ENCODE measurements around the gene PDLIM1.

Gene PDLIM1

DNA sequence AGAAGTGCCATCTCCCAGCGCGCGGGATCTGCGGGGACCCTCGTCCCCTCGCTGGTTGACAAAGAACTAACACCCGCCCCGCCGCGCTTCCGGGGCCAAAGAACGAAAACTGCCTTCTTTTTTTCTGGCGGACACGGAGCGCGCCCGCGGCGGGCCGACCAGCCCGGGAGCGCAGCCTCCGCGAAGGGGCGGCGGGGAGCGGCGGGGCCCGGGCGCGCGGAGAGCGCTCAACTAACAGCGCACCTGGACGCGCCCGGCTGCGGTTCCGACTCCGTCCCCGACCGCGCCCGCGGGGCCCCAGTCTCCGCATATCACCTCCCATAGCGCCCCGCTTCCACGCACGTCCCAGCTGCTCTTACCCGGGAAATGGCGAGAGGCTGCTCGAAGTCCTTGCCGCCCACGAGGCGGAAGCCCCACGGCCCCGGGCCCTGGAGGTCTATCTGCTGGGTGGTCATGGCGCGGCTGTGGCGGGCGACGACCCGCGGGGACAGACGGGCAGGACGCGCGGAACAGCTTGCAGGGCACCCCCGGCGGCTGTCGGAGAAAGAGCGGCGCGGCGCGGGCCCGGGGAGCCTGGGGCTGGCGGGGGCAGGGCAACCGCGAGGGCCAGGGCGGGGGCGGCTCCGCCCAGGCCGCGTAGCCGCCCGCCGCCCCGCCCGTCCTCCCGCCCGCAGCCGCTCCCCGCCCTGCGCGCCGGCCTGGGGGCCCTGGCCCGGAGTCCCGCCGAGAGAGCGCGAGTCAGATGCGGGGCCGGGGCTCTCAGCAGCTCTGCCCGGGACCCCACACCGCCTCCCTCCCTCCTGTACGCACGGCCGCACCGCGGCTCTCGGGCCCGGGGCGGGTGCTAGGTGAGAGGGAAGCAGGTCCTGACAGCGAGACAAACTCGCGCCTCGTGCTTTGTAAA lies at the start of gene PDLIM1:
Gene PDLIM1 (minus strand): TSS at position 543 of the 904 bp plus-strand sequence. CDS start 88 bp downstream, at position 455.
- DNase-seq (ENCODE audit: low read depth): no peak

DNA sequence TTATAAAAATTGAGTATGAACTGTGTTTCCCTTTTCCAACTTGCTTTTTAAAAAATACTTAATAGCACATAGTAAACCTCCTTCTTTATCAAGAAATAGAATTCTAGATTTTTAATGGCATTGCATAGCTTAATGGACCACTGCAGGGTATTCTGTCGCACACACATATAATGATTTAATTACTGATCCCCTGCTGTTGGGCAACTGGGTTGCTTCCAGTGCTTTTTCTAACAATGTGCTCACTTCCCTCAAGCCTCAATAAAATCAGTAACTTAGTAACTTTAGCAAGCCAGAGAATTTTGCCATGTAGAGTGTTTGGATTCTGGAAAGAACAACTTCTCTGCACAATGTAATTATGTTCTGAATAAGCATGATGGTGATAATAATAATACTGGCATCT lies 49.1 kb upstream of the PDLIM1 start:
- DNase-seq (ENCODE audit: low read depth): no peak

DNA sequence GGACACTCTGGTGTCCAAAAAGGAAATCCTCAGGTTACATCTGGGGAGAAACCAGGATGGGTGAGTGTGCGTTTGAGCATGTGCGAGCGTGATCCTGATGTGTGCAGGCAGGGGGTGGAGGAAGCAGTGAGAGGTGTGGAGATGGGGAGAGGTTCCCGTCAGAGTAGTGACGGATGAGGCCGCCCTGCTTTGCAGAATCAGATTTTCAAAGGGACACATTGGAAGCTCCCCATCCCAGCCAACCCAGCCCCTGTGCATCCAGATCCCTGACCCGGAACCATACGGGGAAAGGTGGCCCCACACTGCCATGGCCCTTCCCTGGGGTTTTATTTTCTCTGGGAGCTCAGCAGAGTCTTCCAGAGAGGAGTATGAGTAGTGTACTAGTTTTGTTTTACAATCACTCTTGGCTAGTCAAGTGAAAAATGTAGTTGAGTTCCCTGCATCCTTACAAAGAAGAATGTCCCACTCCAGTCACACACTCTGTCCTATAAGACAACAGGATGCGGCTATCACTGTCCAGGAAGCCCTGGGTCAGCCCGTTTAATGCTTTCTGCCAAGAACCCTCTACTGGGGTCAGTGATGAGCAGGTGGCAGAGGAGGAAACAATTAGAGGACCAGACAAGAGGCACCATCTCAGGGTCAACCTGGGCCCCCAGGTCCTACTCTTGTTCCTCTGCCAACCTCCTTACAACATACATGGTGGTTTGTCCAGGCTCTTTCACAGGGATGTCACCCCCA lies 46.8 kb upstream of the PDLIM1 start:
- no peak for DNase-seq (ENCODE audit: low read depth)

- DNase-seq (ENCODE audit: low read depth): no peak
These were observed 45.9 kb upstream of the PDLIM1 start for GRCh38 chr10:95336702-95337101.

GRCh38 chr10:95335933-95336699 lies 45.3 kb upstream of the PDLIM1 start:
- no peak for DNase-seq (ENCODE audit: low read depth)

DNA sequence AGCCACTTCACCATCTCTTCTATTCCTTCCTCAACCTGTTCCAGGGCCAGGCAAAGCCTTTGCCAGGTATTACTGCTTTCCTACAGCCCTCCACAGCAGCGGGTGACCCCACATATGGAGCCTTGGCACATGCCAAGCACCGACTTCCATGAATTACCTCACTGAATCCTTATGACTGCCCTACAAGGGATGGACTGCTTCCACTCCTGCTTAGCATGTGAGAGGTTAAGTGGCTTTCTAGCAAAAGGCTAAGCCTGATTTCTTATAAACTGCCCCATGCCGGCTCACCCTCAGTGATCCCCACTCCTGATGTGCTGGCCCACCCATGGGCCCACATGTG lies 44.0 kb upstream of the PDLIM1 start:
- no peak for DNase-seq (ENCODE audit: low read depth)

- no peak for DNase-seq (ENCODE audit: low read depth)
These were observed 43.4 kb upstream of the PDLIM1 start for GRCh38 chr10:95333997-95334804.

DNA sequence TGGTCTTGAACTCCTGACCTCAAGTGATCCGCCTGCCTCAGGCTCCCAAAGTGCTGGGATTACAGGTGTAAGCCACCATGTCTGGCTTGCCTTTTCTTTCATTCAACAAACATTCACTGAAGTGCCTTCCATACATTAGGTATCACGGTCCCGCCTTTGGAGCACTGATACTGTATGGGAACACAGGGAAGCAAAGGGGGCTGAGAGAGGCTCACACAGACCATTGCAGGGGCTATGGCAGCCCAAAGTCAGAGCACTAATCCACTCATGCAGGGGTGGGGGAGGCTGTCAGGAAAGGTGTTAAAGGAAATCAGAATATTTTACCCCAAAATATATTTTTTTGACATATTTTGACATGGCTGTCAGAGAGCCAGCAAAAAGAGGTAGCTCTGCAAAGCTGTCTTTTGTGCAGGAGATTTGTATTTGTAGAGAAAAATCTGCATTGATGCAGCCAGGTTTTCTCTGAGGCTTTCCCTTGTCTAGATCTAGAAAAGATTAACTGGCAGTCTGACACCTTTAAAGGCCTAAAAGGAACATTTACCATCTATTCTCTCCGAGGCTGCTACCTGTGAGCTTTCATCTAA lies 42.0 kb upstream of the PDLIM1 start:
- DNase-seq (ENCODE audit: low read depth): no peak

DNA sequence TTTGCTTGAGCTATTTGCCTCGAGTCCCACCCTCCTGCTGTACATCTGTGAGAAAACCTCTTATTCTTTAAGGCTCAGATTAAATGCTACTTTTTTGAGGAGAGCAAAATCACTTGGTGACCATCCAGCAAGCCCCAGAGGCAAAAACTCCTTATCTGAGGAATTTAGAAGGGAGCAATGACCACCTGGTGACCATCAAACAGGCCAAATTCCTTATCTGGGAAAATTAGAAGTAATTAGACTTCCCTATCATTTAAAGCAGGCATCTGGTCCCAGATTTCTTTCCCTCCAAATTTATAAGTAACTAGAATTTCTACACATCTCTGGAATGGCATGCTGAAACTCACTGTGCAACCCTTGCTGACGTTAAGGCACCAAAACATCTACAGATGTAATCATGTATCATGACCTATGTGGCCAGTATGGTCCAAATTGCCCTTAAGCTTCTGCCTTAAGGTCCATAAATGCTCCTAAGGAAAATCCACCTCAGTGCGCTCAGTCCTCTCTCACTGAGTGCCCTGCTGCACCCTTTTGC lies 40.9 kb upstream of the PDLIM1 start:
- DNase-seq (ENCODE audit: low read depth): no peak

- DNase-seq (ENCODE audit: low read depth): no peak
These were observed 40.2 kb upstream of the PDLIM1 start for GRCh38 chr10:95330966-95331453.

DNA sequence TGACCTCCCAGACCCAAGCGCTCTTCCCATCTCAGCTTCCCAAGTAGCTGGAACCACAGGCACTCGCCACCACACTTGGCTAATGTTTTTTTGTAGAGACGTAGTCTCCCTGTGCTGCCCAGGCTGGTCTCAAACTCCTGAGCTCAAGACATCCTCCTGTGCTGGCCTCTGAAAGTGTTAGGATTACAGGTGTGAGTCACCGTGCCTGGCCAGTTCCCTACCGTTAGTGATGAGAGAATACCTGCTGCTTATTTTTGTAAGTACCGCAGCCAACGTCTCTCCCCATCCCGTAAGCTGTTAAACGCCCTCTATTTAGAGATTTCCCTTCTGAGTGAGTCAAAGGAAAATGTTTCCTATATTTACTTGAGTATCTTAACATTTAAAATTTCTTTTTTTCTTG lies 38.5 kb upstream of the PDLIM1 start:
- DNase-seq (ENCODE audit: low read depth): no peak

DNA sequence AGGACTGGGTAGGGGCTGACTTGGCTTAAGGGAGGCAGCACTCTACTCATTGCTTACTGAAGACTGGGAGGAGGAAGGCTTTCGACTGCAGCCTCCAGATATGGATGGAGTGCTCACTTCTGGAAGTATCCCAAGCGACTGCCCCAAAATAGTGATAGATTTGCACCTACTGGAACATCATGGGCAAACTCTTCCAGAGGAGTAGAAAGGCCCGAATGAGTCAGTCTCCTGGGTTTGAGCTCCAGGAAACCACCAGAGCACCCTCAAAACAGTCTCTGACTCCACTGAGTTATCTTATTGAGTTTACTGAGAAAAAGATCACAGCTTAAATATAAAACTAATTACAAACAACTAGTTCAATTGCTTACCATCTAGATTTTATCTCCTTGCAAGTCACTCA lies 37.2 kb upstream of the PDLIM1 start:
- DNase-seq (ENCODE audit: low read depth): no peak

- no peak for DNase-seq (ENCODE audit: low read depth)
These were observed 36.6 kb upstream of the PDLIM1 start for GRCh38 chr10:95327367-95327766.

DNA sequence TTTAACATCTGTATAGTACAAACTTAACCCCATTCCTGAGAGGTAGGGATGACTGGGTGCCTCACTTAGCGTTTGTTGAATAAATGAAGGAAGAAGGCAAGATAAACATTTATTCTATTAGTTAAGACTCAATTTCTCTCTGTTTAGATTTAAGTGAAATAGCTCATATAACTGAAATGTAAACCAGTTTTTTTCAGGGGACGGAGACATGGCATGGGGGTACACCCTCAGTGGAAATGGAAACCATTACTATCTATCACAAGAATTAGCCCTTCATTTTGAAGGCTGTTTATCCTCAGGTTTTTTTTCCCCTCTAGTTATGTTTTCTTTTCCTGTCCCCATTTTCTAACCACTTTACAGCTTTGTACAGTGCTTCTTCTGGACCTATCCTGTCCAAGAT lies 35.6 kb upstream of the PDLIM1 start:
- DNase-seq (ENCODE audit: low read depth): no peak

GRCh38 chr10:95325863-95326262 lies 35.1 kb upstream of the PDLIM1 start:
- no peak for DNase-seq (ENCODE audit: low read depth)

GRCh38 chr10:95324436-95325268 lies 33.8 kb upstream of the PDLIM1 start:
- DNase-seq (ENCODE audit: low read depth): no peak

- no peak for DNase-seq (ENCODE audit: low read depth)
These were observed 30.9 kb upstream of the PDLIM1 start for GRCh38 chr10:95321554-95322301.

GRCh38 chr10:95319239-95319638 lies 28.4 kb upstream of the PDLIM1 start:
- no peak for DNase-seq (ENCODE audit: low read depth)

DNA sequence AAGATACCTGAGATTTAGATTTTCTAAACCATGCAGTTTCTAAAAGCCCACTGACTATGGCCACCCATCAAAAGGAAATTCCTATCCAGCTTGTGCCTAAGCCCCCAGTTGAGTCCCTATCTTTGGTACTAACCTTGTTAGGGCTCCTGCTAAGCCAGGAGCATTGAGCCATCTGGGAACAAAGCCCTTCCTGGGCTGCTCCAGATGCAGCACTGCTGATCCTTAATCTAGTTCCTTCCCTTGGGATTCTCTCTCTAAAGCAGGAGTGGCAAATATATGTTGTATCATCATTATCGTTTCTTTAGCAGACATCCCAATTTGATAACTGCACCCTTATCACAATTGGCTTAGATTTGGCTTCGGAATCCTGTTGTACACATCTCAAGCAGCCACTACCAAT lies 24.7 kb upstream of the PDLIM1 start:
- no peak for DNase-seq (ENCODE audit: low read depth)

Measured in activated T-helper 1 cell treated with Interleukin-2 at 50 U/mL for 16 hours (primary cell).